ENCODE data around the gene EDEM2.
"Not testable (repeated sequence)": the region's sequence is repeated elsewhere in the genome, so short reads cannot be mapped to it uniquely, and the experiment has no call there.

EDEM2 gene

DNA sequence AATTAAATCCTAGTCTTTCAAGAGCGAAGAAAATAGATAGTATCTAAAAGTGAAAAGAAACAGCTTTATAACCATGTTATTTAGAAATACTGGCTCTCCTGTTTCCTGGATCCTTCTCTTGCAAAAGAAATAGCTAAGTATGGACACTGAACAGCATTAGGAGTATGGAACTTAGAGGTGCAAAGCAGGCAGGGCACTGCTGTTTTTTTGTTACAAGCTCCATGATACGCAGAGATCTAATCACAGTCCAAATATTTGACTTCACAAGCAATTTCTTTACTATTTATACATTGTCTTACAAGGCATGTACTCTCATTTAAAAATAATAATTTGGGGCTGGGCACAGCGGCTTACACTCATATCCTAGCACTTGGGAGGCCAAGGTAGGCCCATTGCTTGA, 62.1 kb downstream of the EDEM2 start:
- peak; percentile 52 for FAIRE-seq

- FAIRE-seq: not testable (repeated sequence)
These were observed 66.8 kb downstream of the EDEM2 start for GRCh38 chr20:35080348-35080642.

DNA sequence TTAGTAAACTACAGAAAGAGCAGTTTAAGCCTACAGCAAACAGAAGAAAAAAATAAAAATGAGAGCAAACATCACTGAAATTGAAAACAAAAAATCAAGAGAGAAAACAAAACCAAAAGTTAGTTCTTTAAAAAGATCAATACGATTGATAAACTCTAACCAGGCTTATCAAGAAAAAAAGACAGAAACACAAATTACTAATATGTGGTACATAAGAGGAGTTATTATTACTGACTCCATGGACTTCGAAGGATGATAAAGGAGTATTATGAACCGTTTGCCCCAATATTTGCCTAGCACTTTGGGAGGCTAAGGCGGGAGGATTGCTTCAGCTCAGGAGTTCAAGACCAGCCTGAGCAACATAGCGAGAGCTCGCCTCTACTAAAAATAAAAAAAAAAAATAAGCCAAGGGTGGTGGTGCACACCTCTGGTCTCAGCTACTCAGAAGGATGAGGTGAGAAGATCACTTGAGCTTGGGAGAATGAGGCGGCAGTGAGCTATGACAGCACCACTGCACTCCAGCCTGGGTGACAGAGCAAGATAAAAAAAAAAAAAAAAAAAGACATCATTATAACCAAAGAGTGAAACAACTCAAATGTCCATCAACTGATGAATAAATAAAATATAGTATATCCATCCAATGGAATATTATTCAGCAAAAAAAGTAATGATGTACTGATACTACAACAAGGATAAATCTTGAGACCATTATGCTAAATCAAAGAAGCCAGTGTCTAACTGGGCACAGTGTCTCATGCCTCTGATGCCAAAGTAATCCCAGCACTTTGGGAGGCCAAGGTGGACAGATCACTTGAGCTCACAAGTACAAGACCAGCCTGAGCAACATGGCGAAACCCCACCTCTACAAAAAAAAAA, 67.4 kb downstream of the EDEM2 start:
- no peak for FAIRE-seq

- no peak for FAIRE-seq
These were observed 69.3 kb downstream of the EDEM2 start for GRCh38 chr20:35077872-35078271.

GRCh38 chr20:35077341-35077740, 69.8 kb downstream of the EDEM2 start:
- no peak for FAIRE-seq

GRCh38 chr20:35071436-35072153, 75.5 kb downstream of the EDEM2 start:
- FAIRE-seq: not testable (repeated sequence)

DNA sequence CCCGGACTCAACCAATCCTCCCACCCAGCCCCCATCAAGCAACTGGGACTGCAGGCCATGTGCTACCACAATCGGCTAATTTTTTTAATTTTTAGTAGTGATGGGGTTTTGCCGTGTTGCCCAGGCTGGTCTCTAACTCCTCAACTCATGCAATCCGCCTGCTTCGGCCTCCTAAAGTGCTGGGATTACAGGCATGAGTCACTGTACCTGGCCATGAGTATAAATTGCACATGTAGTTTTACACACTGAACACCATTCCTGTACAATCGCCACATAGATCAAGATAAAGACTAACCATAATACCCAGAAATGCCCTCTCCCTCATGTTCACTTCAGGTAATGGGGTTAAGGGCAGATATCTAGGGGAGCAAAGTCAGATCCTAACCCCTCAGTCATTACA, 80.9 kb downstream of the EDEM2 start:
- no peak for FAIRE-seq

Data from G401.6 (cell line).